ENCODE results near the gene SOX2. TPM values are rescaled to one million over a fixed set of nuclear protein-coding genes. Genes with fewer than 3 reads are reported as not detected.

SOX2 gene
- polyA plus RNA-seq, 1 donor from 2014 or later = 7.5 TPM

- H3K4me2 ChIP-seq (ENCODE audit: low read length) = no peak overlapping the region
Measured at GRCh38 chr3:181713280-181713647, 1.5 kb downstream of the SOX2 start.

GRCh38 chr3:181713676-181714612, 2.2 kb downstream of the SOX2 start:
- Histone ChIP-seq H3F3A (ENCODE audit: insufficient read depth, low read length, poor library complexity, severe bottlenecking) (peaks cover 6% of the 10 kb centered on the region), H3K4me2 (ENCODE audit: low read length) (no peak overlapping the region), H3K9me2 (ENCODE audit: insufficient read depth, low read length) (no peaks in the 10 kb centered on the region), H3K36me3 (ENCODE audit: insufficient read depth, low read length) (no peaks in the 10 kb centered on the region), H3K9ac (ENCODE audit: low read length) (no peak overlapping the region), H3K27me3 (ENCODE audit: insufficient read depth, low read depth, low read length) (peaks cover 63% of the 10 kb centered on the region), H3K4me3 (ENCODE audit: low read length) (no peak overlapping the region), H4K20me1 (ENCODE audit: insufficient read depth) (no peaks in the 10 kb centered on the region), H3K9me3 (ENCODE audit: low read length) (no peaks in the 10 kb centered on the region), H2AFZ (ENCODE audit: low read depth, low read length) (no peak overlapping the region), H3K79me2 (replicated peaks; ENCODE audit: insufficient read depth, low read length) (peaks cover 68% of the 10 kb centered on the region), H3K27ac (ENCODE audit: low read length) (no peak overlapping the region)
- TF ChIP-seq RAD21 (conservative IDR thresholded peaks at IDR 0.05) = no peak
- no peak for TF ChIP-seq SMC3 (conservative IDR thresholded peaks at IDR 0.05; ENCODE audit: poor library complexity)
- no peak for TF ChIP-seq REST (IDR thresholded peaks at IDR 0.05; ENCODE audit: borderline replicate concordance)
- TF ChIP-seq, protein P1, sequence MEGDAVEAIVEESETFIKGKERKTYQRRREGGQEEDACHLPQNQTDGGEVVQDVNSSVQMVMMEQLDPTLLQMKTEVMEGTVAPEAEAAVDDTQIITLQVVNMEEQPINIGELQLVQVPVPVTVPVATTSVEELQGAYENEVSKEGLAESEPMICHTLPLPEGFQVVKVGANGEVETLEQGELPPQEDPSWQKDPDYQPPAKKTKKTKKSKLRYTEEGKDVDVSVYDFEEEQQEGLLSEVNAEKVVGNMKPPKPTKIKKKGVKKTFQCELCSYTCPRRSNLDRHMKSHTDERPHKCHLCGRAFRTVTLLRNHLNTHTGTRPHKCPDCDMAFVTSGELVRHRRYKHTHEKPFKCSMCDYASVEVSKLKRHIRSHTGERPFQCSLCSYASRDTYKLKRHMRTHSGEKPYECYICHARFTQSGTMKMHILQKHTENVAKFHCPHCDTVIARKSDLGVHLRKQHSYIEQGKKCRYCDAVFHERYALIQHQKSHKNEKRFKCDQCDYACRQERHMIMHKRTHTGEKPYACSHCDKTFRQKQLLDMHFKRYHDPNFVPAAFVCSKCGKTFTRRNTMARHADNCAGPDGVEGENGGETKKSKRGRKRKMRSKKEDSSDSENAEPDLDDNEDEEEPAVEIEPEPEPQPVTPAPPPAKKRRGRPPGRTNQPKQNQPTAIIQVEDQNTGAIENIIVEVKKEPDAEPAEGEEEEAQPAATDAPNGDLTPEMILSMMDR (IDR thresholded peaks at IDR 0.05; ENCODE audit: poor library complexity, severe bottlenecking) = no peak
- TF ChIP-seq TAF1 (IDR thresholded peaks at IDR 0.05; ENCODE audit: low read depth) = no peak
- TF ChIP-seq MXI1 (conservative IDR thresholded peaks at IDR 0.05; ENCODE audit: poor library complexity, severe bottlenecking) = no peak
- TF ChIP-seq EZH2 (IDR thresholded peaks at IDR 0.05; ENCODE audit: borderline replicate concordance, insufficient read depth, low read length, poor library complexity, severe bottlenecking) = no peak
- no peak for TF ChIP-seq POLR2AphosphoS5 (IDR thresholded peaks at IDR 0.05)
- TF ChIP-seq EP300 (conservative IDR thresholded peaks at IDR 0.05; ENCODE audit: poor library complexity, severe bottlenecking) = no peak

More at GRCh38 chr3:181713280-181713647, 1.5 kb downstream of the SOX2 start:
- TF ChIP-seq TAF1 (IDR thresholded peaks at IDR 0.05; ENCODE audit: low read depth) = no peak
- H3K36me3 ChIP-seq (ENCODE audit: insufficient read depth, low read length) = no peaks in the 10 kb centered on the region
- H3K4me3 ChIP-seq (ENCODE audit: low read length) = peak overlapping the region; percentile 64
- H4K20me1 ChIP-seq (ENCODE audit: insufficient read depth) = no peaks in the 10 kb centered on the region
- no peak overlapping the region for H3K27ac ChIP-seq (ENCODE audit: low read length)
- peaks cover 6% of the 10 kb centered on the region for H3F3A ChIP-seq (ENCODE audit: insufficient read depth, low read length, poor library complexity, severe bottlenecking)
- no peak overlapping the region for H2AFZ ChIP-seq (ENCODE audit: low read depth, low read length)
- H3K9me2 ChIP-seq (ENCODE audit: insufficient read depth, low read length) = no peaks in the 10 kb centered on the region
- no peaks in the 10 kb centered on the region for H3K9me3 ChIP-seq (ENCODE audit: low read length)
- peaks cover 63% of the 10 kb centered on the region for H3K27me3 ChIP-seq (ENCODE audit: insufficient read depth, low read depth, low read length)
- H3K9ac ChIP-seq (ENCODE audit: low read length) = peak overlapping the region; percentile 9
- peaks cover 63% of the 10 kb centered on the region for H3K79me2 ChIP-seq (replicated peaks; ENCODE audit: insufficient read depth, low read length)
